HG03159 (cell line): ENCODE results near the gene GFI1.
A peak's percentile ranks its signal among the peaks of the same experiment; 100 is the strongest.
"Not testable (repeated sequence)": the region's sequence is repeated elsewhere in the genome, so short reads cannot be mapped to it uniquely, and the experiment has no call there.

ENCODE experiments used
- ATAC-seq: cut with Tn5 transposase; IDR thresholded peaks from one replicate; pipeline ENCODE4 v1.9.1; 2021; ENCODE audit warnings: mild to moderate bottlenecking, moderate library complexity; ENCODE audit not compliant: unreplicated experiment

GFI1 gene

DNA sequence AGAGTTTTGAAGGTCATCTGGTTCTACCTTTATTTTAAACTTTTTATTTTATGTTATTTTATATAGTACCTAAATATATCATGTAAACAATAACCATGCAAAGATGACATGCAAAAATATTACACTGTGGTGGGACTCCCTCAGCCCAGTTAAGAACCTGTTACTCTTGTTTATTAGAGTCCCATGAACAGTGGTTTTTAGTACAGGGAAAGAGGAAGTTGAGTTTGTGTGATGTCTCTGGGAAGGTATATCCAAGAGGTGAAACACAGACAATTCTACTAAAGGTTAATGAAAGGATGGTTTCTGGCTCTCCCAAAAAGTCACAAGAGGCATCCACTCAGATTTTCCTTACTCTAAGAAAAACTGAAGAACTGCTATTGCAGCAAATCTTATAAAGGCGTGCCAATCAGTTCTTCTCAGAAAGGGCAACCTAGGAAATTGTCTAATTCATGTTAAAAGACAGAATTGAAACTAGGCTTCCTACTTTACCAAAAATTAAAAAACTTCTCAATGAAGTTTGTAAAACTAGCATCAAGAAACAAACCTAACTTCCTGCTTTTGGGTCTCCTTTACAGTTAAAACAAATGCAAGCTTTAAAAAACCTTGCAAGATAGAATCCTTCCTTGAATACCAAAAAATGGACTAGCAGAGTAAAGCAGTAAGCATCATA, 19.9 kb downstream of the GFI1 start:
- no peak for ATAC-seq

GRCh38 chr1:92465256-92465647, 21.5 kb downstream of the GFI1 start:
- ATAC-seq = no peak

DNA sequence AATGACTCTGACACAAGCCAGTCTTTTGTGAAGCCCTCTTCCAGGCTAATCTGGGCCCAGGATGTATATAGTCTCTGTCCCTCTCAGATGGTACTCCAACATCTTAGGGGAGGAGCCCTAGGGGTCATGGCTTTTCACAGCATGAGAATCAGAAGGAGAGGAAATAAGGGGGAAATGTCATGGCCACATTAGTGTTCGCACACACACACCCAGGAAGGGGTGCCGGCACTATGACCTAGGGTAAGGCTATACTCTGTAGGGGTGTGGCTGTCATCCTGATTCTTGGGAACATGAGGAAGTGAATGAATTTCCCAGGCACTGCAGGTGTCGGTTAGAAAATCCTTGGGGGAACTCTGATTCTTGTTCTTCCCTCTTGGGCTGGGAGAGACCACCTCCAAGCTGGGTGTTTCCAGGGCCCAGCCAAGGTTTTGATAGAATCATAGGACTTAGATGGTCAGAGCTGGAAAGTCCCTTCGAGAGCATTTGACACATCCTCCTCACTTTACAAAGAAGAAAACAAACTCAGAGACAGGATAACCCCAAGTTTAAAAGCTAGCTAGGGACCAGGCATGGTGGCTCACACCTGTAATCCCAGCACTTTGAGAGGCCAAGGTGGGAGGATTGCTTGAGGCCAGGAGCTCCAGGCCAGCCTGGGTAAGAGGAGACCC, 22.0 kb downstream of the GFI1 start:
- no peak for ATAC-seq

DNA sequence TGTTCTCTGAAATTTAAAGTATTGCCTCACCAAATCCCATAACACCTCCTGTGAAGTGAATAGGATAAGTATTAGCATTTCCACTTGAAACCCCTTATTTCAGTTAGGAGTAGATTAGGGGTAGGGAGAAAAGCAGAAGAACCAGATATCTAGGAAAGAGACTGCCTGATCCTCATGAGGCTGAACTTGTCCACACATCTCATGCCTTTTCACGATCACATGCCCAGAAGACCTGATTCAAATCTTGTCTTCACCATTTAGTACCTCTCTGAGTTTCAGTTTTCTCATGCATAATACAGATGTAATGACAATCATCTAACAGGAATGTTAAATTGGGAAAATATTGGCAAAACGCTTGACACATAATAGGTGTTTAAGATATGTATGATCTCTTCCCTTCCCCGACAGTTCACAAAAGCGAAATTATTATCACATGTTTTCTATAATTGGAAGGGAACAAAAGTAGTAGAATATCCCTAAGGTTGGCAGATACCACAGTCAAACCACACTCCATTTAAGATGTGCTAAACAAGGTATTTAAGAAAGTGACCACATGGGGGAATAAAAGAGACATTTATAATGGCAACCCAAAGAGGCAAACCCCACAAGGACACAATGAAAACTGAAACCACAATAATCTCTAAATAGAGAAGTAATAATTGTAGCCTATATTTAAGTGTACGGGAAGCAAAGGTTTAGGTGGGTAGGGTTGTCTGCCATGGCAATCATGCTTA, 25.2 kb downstream of the GFI1 start:
- peak; percentile 74 for ATAC-seq

DNA sequence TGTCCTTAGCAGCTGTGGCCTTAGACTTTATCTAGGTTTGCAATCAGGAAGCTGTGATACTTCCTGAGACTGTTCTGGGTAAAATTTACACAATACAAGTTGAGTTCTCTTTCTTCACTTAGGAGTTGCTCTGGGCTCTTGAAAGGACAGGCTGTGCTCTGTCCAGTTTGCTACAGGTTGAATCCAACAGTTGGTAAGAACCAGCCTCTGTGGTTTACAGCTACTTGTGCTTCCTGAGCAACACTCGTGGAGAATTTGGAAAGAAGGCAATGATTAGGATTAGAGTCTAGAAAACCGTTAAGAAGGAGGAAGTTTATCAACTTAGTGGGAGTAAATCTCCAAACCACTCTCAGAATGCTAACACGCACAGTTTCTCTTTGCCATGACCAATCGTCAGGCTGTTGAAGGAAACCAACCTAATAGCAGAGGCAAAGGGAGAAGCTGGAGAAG, 26.8 kb downstream of the GFI1 start:
- no peak for ATAC-seq

DNA sequence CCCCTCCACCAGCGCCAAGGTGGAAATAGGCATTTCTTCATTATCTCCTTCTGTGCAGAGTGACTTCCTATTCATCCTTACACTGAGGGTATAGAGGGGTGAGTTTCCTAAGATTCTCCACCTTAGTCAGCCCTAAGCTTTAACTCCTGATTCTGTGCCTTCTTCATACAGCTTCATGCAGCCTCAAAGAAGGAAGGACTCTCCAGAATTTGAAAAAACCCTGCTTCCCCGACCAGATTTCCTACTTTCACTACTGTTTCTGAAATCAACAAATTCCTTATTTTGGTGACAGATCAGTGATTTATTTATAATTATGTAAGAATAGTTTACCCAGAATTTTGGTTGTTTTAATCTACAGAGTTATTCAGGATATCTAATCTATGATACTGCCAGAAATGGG, 28.6 kb downstream of the GFI1 start:
- no peak for ATAC-seq

DNA sequence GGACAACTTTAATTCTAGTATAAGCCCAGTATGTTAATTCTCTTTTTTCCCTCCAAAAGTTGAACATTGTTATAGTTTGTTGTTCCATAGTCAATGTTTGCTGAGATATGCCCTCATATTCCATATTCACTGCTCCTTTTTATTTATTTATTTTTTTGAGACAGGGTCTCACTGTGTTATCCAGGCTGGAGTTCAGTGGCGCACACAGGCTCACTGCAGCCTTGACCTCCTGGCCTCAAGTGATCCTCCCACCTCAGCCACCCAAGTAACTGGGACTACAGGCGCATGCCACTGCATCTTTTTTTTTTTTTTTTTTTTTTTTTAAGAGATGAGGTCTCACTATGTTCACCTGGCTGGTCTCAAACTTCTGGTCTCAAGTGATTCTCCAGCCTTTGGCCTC, 38.7 kb downstream of the GFI1 start:
- ATAC-seq = no peak

DNA sequence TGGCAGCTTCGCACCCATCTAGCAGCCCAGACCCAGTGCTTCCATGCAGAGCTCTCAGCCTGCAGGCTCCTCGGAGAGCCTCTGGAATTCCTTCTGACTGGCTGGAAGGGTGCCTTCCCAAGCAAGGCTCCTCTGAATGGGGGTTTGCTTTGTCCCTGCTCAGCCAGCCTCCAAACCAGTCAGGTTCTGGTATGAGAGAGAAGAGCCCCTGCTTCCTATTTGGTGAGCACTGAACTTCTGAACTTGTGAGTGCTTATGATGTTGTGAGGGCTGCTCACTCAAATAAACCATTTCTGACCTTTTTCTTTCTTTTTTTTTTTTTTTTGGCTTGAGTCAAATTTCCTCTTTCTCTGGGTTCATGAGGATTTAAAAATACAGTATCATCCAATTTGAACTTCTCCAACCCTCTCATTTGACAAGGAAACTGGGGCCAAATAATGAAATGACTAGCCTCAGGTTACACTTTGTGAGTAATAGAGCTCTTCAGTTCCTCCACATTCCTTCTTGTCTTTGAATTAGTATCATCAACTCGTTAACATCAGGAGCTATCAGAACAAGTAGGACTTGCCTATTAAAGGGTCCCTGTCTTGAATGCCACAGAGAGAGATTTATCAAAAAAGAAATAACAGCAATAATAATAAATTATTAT, 39.6 kb downstream of the GFI1 start:
- ATAC-seq = no peak

DNA sequence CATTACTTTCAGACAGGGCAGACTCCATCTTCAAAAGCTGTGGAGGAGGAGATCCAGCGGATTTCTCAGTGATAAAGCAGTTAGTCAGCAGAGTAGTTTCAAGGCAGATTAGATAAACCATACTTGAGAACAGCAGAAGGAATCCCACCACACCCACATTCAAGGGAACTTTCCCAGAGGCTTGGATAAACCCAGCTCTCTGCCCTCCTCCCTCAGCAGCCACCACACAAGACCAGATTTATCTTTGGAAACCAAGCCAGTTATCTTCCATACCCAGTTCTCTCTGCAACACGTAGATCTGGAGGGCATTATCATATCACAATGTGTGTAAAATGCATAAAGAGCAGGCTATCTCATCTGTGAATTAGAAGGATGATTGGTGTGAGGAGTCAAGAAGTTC, 40.2 kb downstream of the GFI1 start:
- ATAC-seq = no peak

DNA sequence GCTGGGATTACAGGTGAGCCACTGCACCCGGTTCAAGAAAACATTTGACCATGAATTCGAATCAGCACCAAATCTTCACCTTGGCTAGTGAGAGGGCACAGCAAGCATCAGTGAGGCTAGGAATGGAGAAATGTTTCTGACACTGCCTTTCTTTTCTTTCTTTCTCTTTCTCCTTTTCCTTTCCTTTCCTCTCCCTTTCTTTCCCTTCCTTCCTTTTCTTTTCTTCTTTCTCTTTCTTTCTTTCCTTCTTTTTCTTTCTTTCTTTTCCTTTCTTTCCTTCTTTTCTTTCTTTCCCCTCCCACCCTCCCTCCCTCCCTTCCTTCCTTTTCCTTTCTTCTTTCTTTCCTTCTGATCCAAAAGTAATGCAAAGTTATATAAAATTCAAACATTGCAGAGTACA, 40.9 kb downstream of the GFI1 start:
- ATAC-seq = no peak

DNA sequence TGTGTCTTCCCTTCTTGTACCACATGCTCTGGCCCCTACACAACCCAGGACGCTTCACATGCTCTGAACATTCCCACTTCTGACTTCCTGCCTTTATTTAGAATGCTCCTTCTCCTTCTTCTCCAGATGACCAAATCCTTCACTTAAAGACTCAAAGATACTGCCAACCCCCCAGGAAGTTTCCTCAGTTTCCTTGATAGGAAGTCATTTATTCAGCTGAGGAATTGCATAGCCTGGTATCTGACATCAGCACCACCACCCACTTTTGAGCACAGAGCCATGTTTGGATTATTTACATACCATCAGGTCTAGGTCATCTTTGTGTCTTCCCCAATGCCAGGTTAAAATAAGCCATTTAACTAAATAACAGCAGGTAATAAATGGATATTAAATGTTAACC, 42.4 kb downstream of the GFI1 start:
- no peak for ATAC-seq

- ATAC-seq = no peak
Observed at GRCh38 chr1:92443893-92444292, 42.8 kb downstream of the GFI1 start.

- ATAC-seq = no peak
Observed at GRCh38 chr1:92442351-92442750, 44.4 kb downstream of the GFI1 start.

- ATAC-seq = no peak
Observed at GRCh38 chr1:92441697-92442342, 44.9 kb downstream of the GFI1 start.

DNA sequence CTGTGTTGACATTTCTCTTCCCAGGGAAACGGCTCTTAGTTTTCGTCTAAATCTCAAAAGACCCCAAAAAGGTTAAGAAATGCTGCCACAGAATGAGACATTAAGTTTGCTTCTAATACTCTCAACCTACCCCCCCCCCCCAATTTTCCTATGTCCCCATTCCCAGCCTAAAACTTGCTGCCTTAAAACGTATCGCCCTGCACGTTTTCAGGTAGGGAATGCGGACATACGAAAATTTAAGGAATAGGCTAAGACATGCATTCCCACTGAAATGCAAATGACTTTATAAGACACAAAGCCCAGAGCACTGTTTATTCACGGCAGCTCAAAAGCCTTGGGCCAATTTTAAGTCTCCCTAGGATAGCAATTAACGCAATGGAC, 45.4 kb downstream of the GFI1 start:
- ATAC-seq = no peak

- no peak for ATAC-seq
Observed at GRCh38 chr1:92439291-92439690, 47.4 kb downstream of the GFI1 start.

- ATAC-seq = not testable (repeated sequence)
Observed at GRCh38 chr1:92434572-92434971, 52.2 kb downstream of the GFI1 start.

- no peak for ATAC-seq
Observed at GRCh38 chr1:92430030-92430429, 56.7 kb downstream of the GFI1 start.

GRCh38 chr1:92425617-92426016, 61.1 kb downstream of the GFI1 start:
- no peak for ATAC-seq
